BJ (cell line): Measurements from ENCODE around the gene ANO8. TPM values are rescaled to one million over a fixed set of nuclear protein-coding genes. Genes with fewer than 3 reads are reported as not detected.

Experiments
- CTCF ChIA-PET: fragments of 350-600 bp; formaldehyde crosslinking; extraction: SDS; loops from one replicate; lab custom pipeline; 2021; ENCODE audit warnings: antibody characterized with exemption, inconsistent platforms; lab: Yijun Ruan, JAX
- POLR2A ChIA-PET: fragments of 300-600 bp; sonication (Branson Sonifier 250); formaldehyde crosslinking; extraction: SDS; loops from one replicate; lab custom pipeline; 2021; ENCODE audit warnings: antibody characterized with exemption; lab: Charles Lee
- DNase-seq: peaks from one replicate; pipeline ENCODE4 v3.0.0-alpha.2; 2011; ENCODE audit warnings: low read depth
- H3K27me3 ChIP-seq: 2 replicates; pipeline ENCODE4 v1.6.0; 2011; ENCODE audit warnings: low read length; ENCODE audit not compliant: control insufficient read depth, insufficient read depth
- H3K36me3 ChIP-seq: 2 replicates; pipeline ENCODE4 v1.5.1; 2011; ENCODE audit warnings: low read length; ENCODE audit not compliant: control insufficient read depth, insufficient read depth
- H3K4me3 ChIP-seq: 2 replicates; pipeline ENCODE4 v1.5.1; 2011; ENCODE audit warnings: low read depth, mild to moderate bottlenecking, control low read depth, low read length
- CTCF ChIP-seq: IDR thresholded peaks from 2 replicates; pipeline ENCODE4 v1.5.1; 2011; ENCODE audit warnings: low read depth, mild to moderate bottlenecking, control low read depth, inconsistent platforms, low read length, moderate library complexity; ENCODE audit not compliant: insufficient read depth
- polyA plus RNA-seq: library from polyadenylated mRNA; depleted of rRNA; stranded (reverse); fragments of >200 nt; gene quantifications from 2 replicates; pipeline ENCODE4 v1.2.3, GENCODE V29; 2011

ANO8 gene
- polyA plus RNA-seq, 1 experiment: 1.9 TPM

- Histone ChIP-seq H3K27me3 (no peaks in the 10 kb centered on the region), H3K36me3 (no peaks in the 10 kb centered on the region), H3K4me3 (no peak overlapping the region)
- ChIA-PET POLR2A (no interaction called here), CTCF (no interaction called here)
- DNase-seq: no peak
- TF ChIP-seq CTCF: no peak
These were observed 17.3 kb upstream of the ANO8 start for GRCh38 chr19:17351815-17352435.

GRCh38 chr19:17348700-17349099, 14.0 kb upstream of the ANO8 start:
- H3K36me3 ChIP-seq: no peaks in the 10 kb centered on the region
- POLR2A ChIA-PET: no interaction called here
- CTCF ChIA-PET: interaction anchor here (1.5 to 9.8 kb wide), 2 partner anchors 10 to 38 kb away, joined by 5 to 121 read pairs; no protein-coding TSS in a partner anchor
- TF ChIP-seq CTCF: no peak
- H3K27me3 ChIP-seq: no peaks in the 10 kb centered on the region
- no peak overlapping the region for H3K4me3 ChIP-seq
- no peak for DNase-seq

DNA sequence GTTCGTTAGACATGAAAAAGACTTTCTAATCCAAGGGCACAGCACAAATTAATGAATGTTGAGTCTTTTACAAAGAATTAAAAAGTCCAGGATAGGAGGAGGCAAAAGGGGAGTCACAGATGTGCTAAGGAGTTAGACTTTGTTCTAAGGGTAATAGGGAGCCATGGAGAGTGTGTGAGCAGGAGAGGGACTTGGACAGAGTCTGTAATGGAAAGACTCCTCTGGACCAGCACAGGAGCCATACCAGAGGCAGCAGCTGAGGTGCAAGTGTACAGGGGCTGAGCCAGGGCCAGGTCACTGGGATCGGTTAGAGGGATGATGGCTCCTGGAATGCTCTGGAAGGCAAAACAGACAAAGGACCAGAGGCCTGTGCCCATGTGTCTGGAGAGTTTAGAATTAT, 13.2 kb upstream of the ANO8 start:
- Histone ChIP-seq H3K36me3 (no peaks in the 10 kb centered on the region), H3K27me3 (no peaks in the 10 kb centered on the region), H3K4me3 (no peak overlapping the region)
- POLR2A ChIA-PET: no interaction called here
- TF ChIP-seq CTCF: no peak
- CTCF ChIA-PET: interaction anchor here (1.1 to 9.8 kb wide), 4 partner anchors 21 to 113 kb away, joined by 3 to 121 read pairs (median 4); partner anchors contain the start of gene NXNL1
- DNase-seq: no peak

- DNase-seq: no peak
- POLR2A ChIA-PET: no interaction called here
- CTCF ChIA-PET: interaction anchor here (0.9 to 9.8 kb wide), 7 partner anchors 10 to 114 kb away, joined by 3 to 121 read pairs (median 3); partner anchors contain the start of gene NXNL1
- Histone ChIP-seq H3K27me3 (no peaks in the 10 kb centered on the region), H3K36me3 (no peaks in the 10 kb centered on the region), H3K4me3 (no peak overlapping the region)
- no peak for TF ChIP-seq CTCF
These were observed 12.7 kb upstream of the ANO8 start for GRCh38 chr19:17347361-17347760.

GRCh38 chr19:17346109-17346671, 11.5 kb upstream of the ANO8 start:
- POLR2A ChIA-PET: no interaction called here
- Histone ChIP-seq H3K36me3 (no peaks in the 10 kb centered on the region), H3K27me3 (no peaks in the 10 kb centered on the region), H3K4me3 (no peak overlapping the region)
- CTCF ChIA-PET: interaction anchor here (0.6 to 9.8 kb wide), 6 partner anchors 12 to 114 kb away, joined by 3 to 121 read pairs (median 3); no protein-coding TSS in a partner anchor
- no peak for DNase-seq
- peak; percentile 94 for TF ChIP-seq CTCF
